ENCODE data around the gene PEX3.
A peak's percentile ranks its signal among the peaks of the same experiment; 100 is the strongest.
"Not testable (repeated sequence)": the region's sequence is repeated elsewhere in the genome, so short reads cannot be mapped to it uniquely, and the experiment has no call there.

The PEX3 gene

DNA sequence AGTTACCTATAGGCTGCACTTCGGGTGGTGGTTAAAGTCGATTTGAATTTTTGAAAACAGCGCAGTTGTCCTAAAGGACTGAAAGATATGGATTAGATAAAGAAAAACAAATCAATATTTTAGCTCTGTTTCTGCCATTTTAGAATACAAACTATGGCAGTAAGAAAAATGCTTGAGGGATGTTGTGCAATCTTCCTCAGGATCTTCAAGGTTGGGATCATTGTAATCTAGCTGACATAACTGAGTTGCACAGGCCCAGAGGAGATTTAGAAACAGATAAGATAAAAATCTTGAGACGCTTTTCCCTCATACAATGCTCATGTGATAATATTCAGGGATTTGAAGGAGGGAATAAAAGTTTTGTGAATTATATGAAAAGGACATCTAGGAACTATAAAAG lies 926 bp downstream of the PEX3 start:
- no CpG with 5 or more reads among the region's 4 CpGs for WGBS (ENCODE audit: extremely low coverage, insufficient coverage, low lambda C conversion rate)
- no peak overlapping the region for H2AK5ac ChIP-seq (ENCODE audit: low read length)
- no peaks in the 10 kb centered on the region for H3K4me1 ChIP-seq (ENCODE audit: control insufficient read depth, low read depth, low read length)
- H2BK15ac ChIP-seq (replicated peaks; ENCODE audit: low read depth): no peak overlapping the region
- peaks cover 5% of the 10 kb centered on the region for H3K79me1 ChIP-seq (ENCODE audit: low read length)
- H3K36me3 ChIP-seq (ENCODE audit: control insufficient read depth, insufficient read depth, low read length): no peaks in the 10 kb centered on the region
- peak; percentile 2 for DNase-seq
- H3K4me3 ChIP-seq (ENCODE audit: low read length): no peak overlapping the region
- no peak overlapping the region for H3K23ac ChIP-seq (ENCODE audit: low read length)
- H3K27ac ChIP-seq (ENCODE audit: low read depth, low read length): no peak overlapping the region
- H3K79me2 ChIP-seq (ENCODE audit: control insufficient read depth, insufficient read depth, low read length): peaks cover 3% of the 10 kb centered on the region
- no peaks in the 10 kb centered on the region for H3K27me3 ChIP-seq (ENCODE audit: insufficient read depth, low read length, poor library complexity)
- H4K5ac ChIP-seq (ENCODE audit: low read length): no peak overlapping the region
- H4K8ac ChIP-seq (ENCODE audit: low read depth, low read length): no peak overlapping the region
- H3K4me2 ChIP-seq (ENCODE audit: low read length): peak overlapping the region; percentile 75
- no peak overlapping the region for H2BK120ac ChIP-seq (ENCODE audit: low read depth, low read length)
- H3K18ac ChIP-seq (ENCODE audit: low read length): no peak overlapping the region
- H3K4ac ChIP-seq (ENCODE audit: low read depth, low read length): no peak overlapping the region
- H3K9ac ChIP-seq (ENCODE audit: low read length): peak overlapping the region; percentile 87
- peak overlapping the region; percentile 93 for H3K56ac ChIP-seq (ENCODE audit: low read length)
- no peak overlapping the region for H2BK5ac ChIP-seq (ENCODE audit: low read length)

DNA sequence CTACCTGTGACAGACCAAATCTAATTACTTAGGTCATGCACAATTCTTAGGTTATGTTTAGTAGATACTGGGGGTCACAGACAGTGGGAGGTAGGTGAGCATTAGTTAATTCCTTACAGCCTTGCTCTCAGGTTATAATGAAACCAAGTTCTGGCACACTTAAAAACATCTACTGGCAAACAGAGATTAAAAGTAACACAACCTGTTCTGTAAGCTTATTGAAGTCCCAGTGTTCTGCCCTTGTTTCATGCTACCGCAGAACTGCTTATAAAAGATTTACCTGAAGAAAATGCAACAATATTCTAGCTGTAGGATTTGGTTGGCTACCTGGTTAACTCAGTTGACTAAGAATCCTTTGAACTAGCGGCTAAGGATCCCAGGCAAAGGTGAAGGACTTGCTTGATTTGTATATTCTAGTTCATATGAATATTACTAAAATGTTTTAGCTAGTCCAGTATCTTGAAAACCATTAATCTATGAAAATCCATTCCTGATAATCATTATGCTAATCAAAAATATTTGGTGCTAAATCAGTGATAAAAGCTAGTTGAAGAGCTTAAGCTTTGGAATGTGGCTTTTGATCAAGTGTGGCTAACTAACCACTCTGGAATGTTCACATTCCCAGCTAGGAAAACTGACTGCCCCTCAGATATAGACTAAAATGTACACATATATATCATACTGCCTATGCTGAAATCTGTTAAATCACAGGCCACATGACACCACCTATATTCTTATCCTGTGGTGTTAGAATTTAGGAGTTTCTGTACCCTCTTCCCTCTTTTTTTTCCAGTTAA lies 7.2 kb downstream of the PEX3 start:
- H3K79me1 ChIP-seq (ENCODE audit: low read length): no peaks in the 10 kb centered on the region
- no peak overlapping the region for H3K23ac ChIP-seq (ENCODE audit: low read length)
- H3K9ac ChIP-seq (ENCODE audit: low read length): no peak overlapping the region
- H3K4me3 ChIP-seq (ENCODE audit: low read length): no peak overlapping the region
- H3K4me2 ChIP-seq (ENCODE audit: low read length): no peak overlapping the region
- H3K36me3 ChIP-seq (ENCODE audit: control insufficient read depth, insufficient read depth, low read length): no peaks in the 10 kb centered on the region
- H3K4me1 ChIP-seq (ENCODE audit: control insufficient read depth, low read depth, low read length): no peaks in the 10 kb centered on the region
- no peak overlapping the region for H2BK5ac ChIP-seq (ENCODE audit: low read length)
- H3K4ac ChIP-seq (ENCODE audit: low read depth, low read length): no peak overlapping the region
- H3K56ac ChIP-seq (ENCODE audit: low read length): no peak overlapping the region
- no peak overlapping the region for H2BK15ac ChIP-seq (replicated peaks; ENCODE audit: low read depth)
- no peaks in the 10 kb centered on the region for H3K79me2 ChIP-seq (ENCODE audit: control insufficient read depth, insufficient read depth, low read length)
- no peak overlapping the region for H3K27ac ChIP-seq (ENCODE audit: low read depth, low read length)
- WGBS (ENCODE audit: extremely low coverage, insufficient coverage, low lambda C conversion rate): no CpG with 5 or more reads among the region's 2 CpGs
- no peaks in the 10 kb centered on the region for H3K27me3 ChIP-seq (ENCODE audit: insufficient read depth, low read length, poor library complexity)
- no peak overlapping the region for H4K8ac ChIP-seq (ENCODE audit: low read depth, low read length)
- H3K18ac ChIP-seq (ENCODE audit: low read length): no peak overlapping the region
- no peak overlapping the region for H4K5ac ChIP-seq (ENCODE audit: low read length)
- peak; percentile 37 for DNase-seq
- no peak overlapping the region for H2BK120ac ChIP-seq (ENCODE audit: low read depth, low read length)
- H2AK5ac ChIP-seq (ENCODE audit: low read length): no peak overlapping the region

DNA sequence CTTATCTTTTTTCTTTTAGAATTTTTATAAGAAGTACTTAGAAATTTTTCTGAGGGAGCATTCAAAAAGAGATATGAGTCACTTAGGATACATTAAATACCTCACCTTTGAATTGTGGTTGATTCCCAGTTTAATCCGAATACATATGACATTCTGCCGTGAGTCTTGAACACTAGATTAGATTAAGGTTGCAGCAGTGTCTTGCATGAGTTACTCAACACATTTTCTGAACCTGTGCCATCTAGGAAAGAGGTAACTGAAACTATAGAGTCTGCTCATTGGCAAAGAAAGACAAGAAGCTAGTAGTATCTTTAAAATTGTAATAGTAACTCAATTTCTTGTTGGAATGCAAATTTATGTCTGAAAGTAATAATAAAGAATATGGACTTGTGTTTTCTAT lies 14.9 kb downstream of the PEX3 start:
- H3K18ac ChIP-seq (ENCODE audit: low read length): no peak overlapping the region
- WGBS (ENCODE audit: extremely low coverage, insufficient coverage, low lambda C conversion rate): no CpG with 5 or more reads among the region's 2 CpGs

DNA sequence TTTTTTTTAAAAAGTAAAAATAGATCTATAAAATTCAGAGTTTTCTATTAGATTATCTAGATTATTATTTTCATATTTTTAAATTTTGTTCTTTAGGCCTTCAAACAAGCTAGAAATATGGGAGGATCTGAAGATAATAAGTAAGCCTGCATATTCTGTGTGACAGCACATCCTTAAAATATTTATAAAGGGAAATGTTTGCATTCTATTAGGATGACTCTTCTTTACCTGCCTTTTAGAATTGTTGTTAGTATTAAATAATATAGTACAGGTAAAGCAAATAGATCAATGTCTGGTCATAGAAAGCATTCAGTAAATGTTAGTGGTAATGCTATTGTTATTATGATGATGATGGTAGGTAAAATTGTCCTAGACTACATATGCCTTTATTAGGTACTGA lies 17.4 kb downstream of the PEX3 start:
- no peak overlapping the region for H3K4me3 ChIP-seq (ENCODE audit: low read length)

More for the DNA sequence above, 14.9 kb downstream of the PEX3 start:
- Histone ChIP-seq H3K9ac (ENCODE audit: low read length) (no peak overlapping the region), H3K79me2 (ENCODE audit: control insufficient read depth, insufficient read depth, low read length) (no peaks in the 10 kb centered on the region), H3K79me1 (ENCODE audit: low read length) (no peaks in the 10 kb centered on the region), H3K36me3 (ENCODE audit: control insufficient read depth, insufficient read depth, low read length) (no peaks in the 10 kb centered on the region), H3K27ac (ENCODE audit: low read depth, low read length) (no peak overlapping the region), H4K5ac (ENCODE audit: low read length) (no peak overlapping the region), H4K8ac (ENCODE audit: low read depth, low read length) (no peak overlapping the region), H2BK15ac (replicated peaks; ENCODE audit: low read depth) (no peak overlapping the region), H3K56ac (ENCODE audit: low read length) (no peak overlapping the region), H3K27me3 (ENCODE audit: insufficient read depth, low read length, poor library complexity) (no peaks in the 10 kb centered on the region), H2BK120ac (ENCODE audit: low read depth, low read length) (no peak overlapping the region), H3K4me1 (ENCODE audit: control insufficient read depth, low read depth, low read length) (no peaks in the 10 kb centered on the region), H3K23ac (ENCODE audit: low read length) (no peak overlapping the region), H3K4me2 (ENCODE audit: low read length) (no peak overlapping the region), H3K4me3 (ENCODE audit: low read length) (no peak overlapping the region), H2AK5ac (ENCODE audit: low read length) (no peak overlapping the region), H2BK5ac (ENCODE audit: low read length) (no peak overlapping the region), H3K4ac (ENCODE audit: low read depth, low read length) (no peak overlapping the region)
- DNase-seq: no peak

DNA sequence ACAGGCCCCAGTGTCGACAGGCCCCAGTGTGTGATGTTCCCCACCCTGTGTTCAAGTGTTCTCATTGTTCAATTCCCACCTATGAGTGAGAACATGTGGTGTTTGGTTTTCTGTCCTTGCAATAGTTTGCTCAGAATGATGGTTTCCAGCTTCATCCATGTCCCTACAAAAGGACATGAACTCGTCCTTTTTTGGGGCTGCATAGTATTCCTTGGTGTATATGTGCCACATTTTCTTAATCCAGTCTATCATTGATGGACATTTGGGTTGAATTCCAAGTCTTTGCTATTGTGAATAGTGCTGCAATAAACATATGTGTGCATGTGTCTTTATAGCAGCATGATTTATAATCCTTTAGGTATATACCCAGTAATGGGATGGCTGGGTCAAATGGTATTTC lies 18.2 kb downstream of the PEX3 start:
- not testable (repeated sequence) for H3K4ac ChIP-seq (ENCODE audit: low read depth, low read length); DNase-seq; H3K18ac ChIP-seq (ENCODE audit: low read length); H3K9ac ChIP-seq (ENCODE audit: low read length); H4K8ac ChIP-seq (ENCODE audit: low read depth, low read length); H3K36me3 ChIP-seq (ENCODE audit: control insufficient read depth, insufficient read depth, low read length); H3K4me1 ChIP-seq (ENCODE audit: control insufficient read depth, low read depth, low read length); H2BK5ac ChIP-seq (ENCODE audit: low read length); H2AK5ac ChIP-seq (ENCODE audit: low read length); H2BK15ac ChIP-seq (replicated peaks; ENCODE audit: low read depth); H3K56ac ChIP-seq (ENCODE audit: low read length); H3K23ac ChIP-seq (ENCODE audit: low read length); H3K27ac ChIP-seq (ENCODE audit: low read depth, low read length); H2BK120ac ChIP-seq (ENCODE audit: low read depth, low read length); H4K5ac ChIP-seq (ENCODE audit: low read length); H3K79me1 ChIP-seq (ENCODE audit: low read length); H3K4me2 ChIP-seq (ENCODE audit: low read length); H3K79me2 ChIP-seq (ENCODE audit: control insufficient read depth, insufficient read depth, low read length); H3K4me3 ChIP-seq (ENCODE audit: low read length); H3K27me3 ChIP-seq (ENCODE audit: insufficient read depth, low read length, poor library complexity)
- WGBS (ENCODE audit: extremely low coverage, insufficient coverage, low lambda C conversion rate): no CpG with 5 or more reads among the region's 2 CpGs

More for the DNA sequence above, 17.4 kb downstream of the PEX3 start:
- Histone ChIP-seq H3K27me3 (ENCODE audit: insufficient read depth, low read length, poor library complexity) (no peaks in the 10 kb centered on the region), H2AK5ac (ENCODE audit: low read length) (no peak overlapping the region), H3K27ac (ENCODE audit: low read depth, low read length) (no peak overlapping the region), H3K36me3 (ENCODE audit: control insufficient read depth, insufficient read depth, low read length) (no peaks in the 10 kb centered on the region), H2BK5ac (ENCODE audit: low read length) (no peak overlapping the region), H3K79me1 (ENCODE audit: low read length) (no peaks in the 10 kb centered on the region), H3K79me2 (ENCODE audit: control insufficient read depth, insufficient read depth, low read length) (no peaks in the 10 kb centered on the region), H3K4me1 (ENCODE audit: control insufficient read depth, low read depth, low read length) (no peaks in the 10 kb centered on the region), H2BK120ac (ENCODE audit: low read depth, low read length) (no peak overlapping the region), H3K23ac (ENCODE audit: low read length) (no peak overlapping the region), H2BK15ac (replicated peaks; ENCODE audit: low read depth) (no peak overlapping the region), H4K5ac (ENCODE audit: low read length) (no peak overlapping the region), H3K4me2 (ENCODE audit: low read length) (no peak overlapping the region), H3K56ac (ENCODE audit: low read length) (no peak overlapping the region), H3K18ac (ENCODE audit: low read length) (no peak overlapping the region), H4K8ac (ENCODE audit: low read depth, low read length) (no peak overlapping the region), H3K4ac (ENCODE audit: low read depth, low read length) (no peak overlapping the region), H3K9ac (ENCODE audit: low read length) (no peak overlapping the region)
- DNase-seq: no peak

DNA sequence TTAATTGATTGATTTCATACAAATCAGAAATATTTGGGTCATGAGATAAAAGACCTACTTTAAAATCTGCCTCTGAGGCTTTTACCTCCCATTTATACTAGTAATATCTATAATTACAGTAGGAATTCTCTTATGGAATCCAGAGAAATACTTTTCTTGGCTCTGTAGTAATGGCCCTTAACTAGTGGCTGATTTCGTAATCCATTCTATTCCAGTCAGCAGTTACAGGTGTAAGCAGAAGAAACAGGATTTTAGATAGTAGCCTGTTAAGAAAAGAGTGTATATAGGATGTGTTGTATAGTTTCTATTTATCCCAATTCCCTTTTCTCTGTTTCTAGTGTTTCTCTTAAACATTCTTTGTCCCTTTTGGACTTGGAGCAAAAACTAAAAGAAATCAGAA lies 21.2 kb downstream of the PEX3 start:
- H3K79me1 ChIP-seq (ENCODE audit: low read length): no peaks in the 10 kb centered on the region
- H3K36me3 ChIP-seq (ENCODE audit: control insufficient read depth, insufficient read depth, low read length): no peaks in the 10 kb centered on the region
- no peaks in the 10 kb centered on the region for H3K79me2 ChIP-seq (ENCODE audit: control insufficient read depth, insufficient read depth, low read length)
- no peak overlapping the region for H2AK5ac ChIP-seq (ENCODE audit: low read length)
- no peaks in the 10 kb centered on the region for H3K27me3 ChIP-seq (ENCODE audit: insufficient read depth, low read length, poor library complexity)
- no peak overlapping the region for H3K23ac ChIP-seq (ENCODE audit: low read length)
- H2BK120ac ChIP-seq (ENCODE audit: low read depth, low read length): no peak overlapping the region
- WGBS (ENCODE audit: extremely low coverage, insufficient coverage, low lambda C conversion rate): no CpG with 5 or more reads among the region's 1 CpG
- H3K56ac ChIP-seq (ENCODE audit: low read length): no peak overlapping the region
- no peak overlapping the region for H2BK15ac ChIP-seq (replicated peaks; ENCODE audit: low read depth)
- H3K4ac ChIP-seq (ENCODE audit: low read depth, low read length): no peak overlapping the region
- H3K4me2 ChIP-seq (ENCODE audit: low read length): no peak overlapping the region
- no peak overlapping the region for H4K8ac ChIP-seq (ENCODE audit: low read depth, low read length)
- H3K9ac ChIP-seq (ENCODE audit: low read length): no peak overlapping the region
- H4K5ac ChIP-seq (ENCODE audit: low read length): no peak overlapping the region
- no peak overlapping the region for H3K4me3 ChIP-seq (ENCODE audit: low read length)
- no peak overlapping the region for H2BK5ac ChIP-seq (ENCODE audit: low read length)
- H3K4me1 ChIP-seq (ENCODE audit: control insufficient read depth, low read depth, low read length): no peaks in the 10 kb centered on the region
- DNase-seq: no peak
- no peak overlapping the region for H3K27ac ChIP-seq (ENCODE audit: low read depth, low read length)
- no peak overlapping the region for H3K18ac ChIP-seq (ENCODE audit: low read length)

Measured in mesendoderm (in vitro differentiated cells).